Measurements from ENCODE around the gene MEIOC. TPM values are rescaled to one million over a fixed set of nuclear protein-coding genes. Genes with fewer than 3 reads are reported as not detected.

Gene MEIOC
- total RNA-seq, 1 experiment from 2014 or later: 5.0 TPM

DNA sequence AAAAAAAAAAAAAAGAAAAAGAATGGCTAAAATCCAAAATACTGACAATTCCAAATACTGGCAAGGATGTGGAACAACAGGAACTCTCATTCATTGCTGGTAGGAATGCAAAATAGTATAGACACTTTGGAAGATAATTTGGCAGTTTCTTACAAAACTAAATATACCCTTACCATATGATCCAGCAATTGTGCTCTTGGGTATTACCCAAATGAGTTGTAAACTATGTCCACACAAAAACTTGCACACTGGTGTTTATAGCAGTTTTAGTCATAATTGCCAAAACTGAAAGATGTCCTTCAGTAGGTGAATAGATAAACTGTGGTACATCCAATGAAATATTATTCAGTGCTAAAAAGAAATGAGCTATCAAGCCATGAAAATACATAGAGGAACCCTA is 8.5 kb upstream of the MEIOC start (continued):
- TF ChIP-seq, protein P1, sequence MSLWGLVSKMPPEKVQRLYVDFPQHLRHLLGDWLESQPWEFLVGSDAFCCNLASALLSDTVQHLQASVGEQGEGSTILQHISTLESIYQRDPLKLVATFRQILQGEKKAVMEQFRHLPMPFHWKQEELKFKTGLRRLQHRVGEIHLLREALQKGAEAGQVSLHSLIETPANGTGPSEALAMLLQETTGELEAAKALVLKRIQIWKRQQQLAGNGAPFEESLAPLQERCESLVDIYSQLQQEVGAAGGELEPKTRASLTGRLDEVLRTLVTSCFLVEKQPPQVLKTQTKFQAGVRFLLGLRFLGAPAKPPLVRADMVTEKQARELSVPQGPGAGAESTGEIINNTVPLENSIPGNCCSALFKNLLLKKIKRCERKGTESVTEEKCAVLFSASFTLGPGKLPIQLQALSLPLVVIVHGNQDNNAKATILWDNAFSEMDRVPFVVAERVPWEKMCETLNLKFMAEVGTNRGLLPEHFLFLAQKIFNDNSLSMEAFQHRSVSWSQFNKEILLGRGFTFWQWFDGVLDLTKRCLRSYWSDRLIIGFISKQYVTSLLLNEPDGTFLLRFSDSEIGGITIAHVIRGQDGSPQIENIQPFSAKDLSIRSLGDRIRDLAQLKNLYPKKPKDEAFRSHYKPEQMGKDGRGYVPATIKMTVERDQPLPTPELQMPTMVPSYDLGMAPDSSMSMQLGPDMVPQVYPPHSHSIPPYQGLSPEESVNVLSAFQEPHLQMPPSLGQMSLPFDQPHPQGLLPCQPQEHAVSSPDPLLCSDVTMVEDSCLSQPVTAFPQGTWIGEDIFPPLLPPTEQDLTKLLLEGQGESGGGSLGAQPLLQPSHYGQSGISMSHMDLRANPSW (CRISPR knock-in tag; conservative IDR thresholded peaks at IDR 0.05; ENCODE audit: low read depth): no peak
- TF ChIP-seq ZNF263 (CRISPR knock-in tag; IDR thresholded peaks at IDR 0.05; ENCODE audit: low read depth) (no peak), TP53 (CRISPR knock-in tag; IDR thresholded peaks at IDR 0.05) (no peak)

DNA sequence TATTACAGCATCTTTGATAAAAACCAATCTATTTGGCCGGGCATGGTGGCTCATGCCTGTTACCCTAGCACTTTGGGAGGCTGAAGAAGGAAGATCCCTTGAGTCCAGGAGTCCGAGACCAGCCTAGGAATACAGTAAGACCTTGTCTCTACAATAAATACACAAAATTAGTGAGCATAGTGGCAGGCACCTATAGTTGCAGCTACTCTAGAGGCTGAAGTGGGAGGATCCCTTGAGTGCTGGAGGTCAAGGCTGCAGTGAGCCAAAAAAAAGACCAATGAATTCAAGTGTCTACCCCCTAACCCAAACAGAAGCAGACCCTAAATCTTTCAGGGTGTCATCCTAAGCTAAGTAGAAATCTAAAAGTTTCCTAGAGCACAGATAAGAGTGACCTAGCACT is 7.3 kb upstream of the MEIOC start:
- H3K27ac Mint-ChIP-seq: no peak overlapping the region
- DNase-seq (ENCODE audit: low spot score) (no peak), ATAC-seq (no peak)
- H3K27me3 Mint-ChIP-seq (ENCODE audit: low read depth): peaks cover 40% of the 10 kb centered on the region
- TF ChIP-seq ZNF138 (CRISPR knock-in tag; conservative IDR thresholded peaks at IDR 0.05) (no peak), CREB1 (CRISPR knock-in tag; IDR thresholded peaks at IDR 0.05) (no peak), ZNF416 (CRISPR knock-in tag; IDR thresholded peaks at IDR 0.05) (no peak), ATF1 (CRISPR knock-in tag; IDR thresholded peaks at IDR 0.05) (no peak), ZBTB21 (CRISPR knock-in tag; IDR thresholded peaks at IDR 0.05; ENCODE audit: borderline replicate concordance) (no peak)
- TF ChIP-seq, protein P2, sequence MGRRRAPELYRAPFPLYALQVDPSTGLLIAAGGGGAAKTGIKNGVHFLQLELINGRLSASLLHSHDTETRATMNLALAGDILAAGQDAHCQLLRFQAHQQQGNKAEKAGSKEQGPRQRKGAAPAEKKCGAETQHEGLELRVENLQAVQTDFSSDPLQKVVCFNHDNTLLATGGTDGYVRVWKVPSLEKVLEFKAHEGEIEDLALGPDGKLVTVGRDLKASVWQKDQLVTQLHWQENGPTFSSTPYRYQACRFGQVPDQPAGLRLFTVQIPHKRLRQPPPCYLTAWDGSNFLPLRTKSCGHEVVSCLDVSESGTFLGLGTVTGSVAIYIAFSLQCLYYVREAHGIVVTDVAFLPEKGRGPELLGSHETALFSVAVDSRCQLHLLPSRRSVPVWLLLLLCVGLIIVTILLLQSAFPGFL (CRISPR knock-in tag; IDR thresholded peaks at IDR 0.05; ENCODE audit: borderline replicate concordance): no peak
- TF ChIP-seq, protein P3, sequence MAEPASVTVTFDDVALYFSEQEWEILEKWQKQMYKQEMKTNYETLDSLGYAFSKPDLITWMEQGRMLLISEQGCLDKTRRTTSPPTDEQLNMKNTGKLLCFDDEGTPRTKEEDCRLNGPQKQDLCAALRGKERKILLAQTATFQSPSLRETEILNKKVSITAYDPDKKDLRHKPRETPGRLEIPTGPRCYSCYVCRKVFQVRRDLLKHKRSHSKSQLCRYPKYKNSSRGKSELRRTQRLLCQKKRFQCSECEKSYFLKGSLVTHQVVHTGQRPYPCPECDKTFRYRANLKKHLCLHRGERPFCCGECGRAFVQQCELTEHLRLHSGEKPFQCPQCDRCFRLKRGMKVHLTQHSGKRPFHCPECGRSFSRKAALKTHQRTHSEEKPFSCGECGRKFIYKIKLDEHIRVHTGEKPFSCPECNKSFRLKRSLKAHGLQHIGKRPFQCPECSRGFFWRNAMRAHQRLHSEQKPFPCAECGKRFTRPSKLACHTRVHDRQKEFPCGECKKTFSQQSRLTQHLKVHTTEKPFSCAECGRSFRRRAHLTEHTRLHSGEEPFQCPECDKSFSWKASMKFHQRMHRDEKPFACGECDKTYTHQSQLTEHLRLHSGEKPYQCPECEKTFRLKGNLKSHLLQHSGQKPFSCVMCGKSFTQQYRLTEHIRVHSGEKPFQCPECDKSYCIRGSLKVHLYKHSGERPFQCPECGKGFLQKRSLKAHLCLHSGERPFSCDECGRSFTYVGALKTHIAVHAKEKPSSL (CRISPR knock-in tag; conservative IDR thresholded peaks at IDR 0.05): no peak
- TF ChIP-seq, protein P4, sequence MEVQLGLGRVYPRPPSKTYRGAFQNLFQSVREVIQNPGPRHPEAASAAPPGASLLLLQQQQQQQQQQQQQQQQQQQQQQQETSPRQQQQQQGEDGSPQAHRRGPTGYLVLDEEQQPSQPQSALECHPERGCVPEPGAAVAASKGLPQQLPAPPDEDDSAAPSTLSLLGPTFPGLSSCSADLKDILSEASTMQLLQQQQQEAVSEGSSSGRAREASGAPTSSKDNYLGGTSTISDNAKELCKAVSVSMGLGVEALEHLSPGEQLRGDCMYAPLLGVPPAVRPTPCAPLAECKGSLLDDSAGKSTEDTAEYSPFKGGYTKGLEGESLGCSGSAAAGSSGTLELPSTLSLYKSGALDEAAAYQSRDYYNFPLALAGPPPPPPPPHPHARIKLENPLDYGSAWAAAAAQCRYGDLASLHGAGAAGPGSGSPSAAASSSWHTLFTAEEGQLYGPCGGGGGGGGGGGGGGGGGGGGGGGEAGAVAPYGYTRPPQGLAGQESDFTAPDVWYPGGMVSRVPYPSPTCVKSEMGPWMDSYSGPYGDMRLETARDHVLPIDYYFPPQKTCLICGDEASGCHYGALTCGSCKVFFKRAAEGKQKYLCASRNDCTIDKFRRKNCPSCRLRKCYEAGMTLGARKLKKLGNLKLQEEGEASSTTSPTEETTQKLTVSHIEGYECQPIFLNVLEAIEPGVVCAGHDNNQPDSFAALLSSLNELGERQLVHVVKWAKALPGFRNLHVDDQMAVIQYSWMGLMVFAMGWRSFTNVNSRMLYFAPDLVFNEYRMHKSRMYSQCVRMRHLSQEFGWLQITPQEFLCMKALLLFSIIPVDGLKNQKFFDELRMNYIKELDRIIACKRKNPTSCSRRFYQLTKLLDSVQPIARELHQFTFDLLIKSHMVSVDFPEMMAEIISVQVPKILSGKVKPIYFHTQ (CRISPR knock-in tag; IDR thresholded peaks at IDR 0.05): no peak
- TF ChIP-seq, protein P5, sequence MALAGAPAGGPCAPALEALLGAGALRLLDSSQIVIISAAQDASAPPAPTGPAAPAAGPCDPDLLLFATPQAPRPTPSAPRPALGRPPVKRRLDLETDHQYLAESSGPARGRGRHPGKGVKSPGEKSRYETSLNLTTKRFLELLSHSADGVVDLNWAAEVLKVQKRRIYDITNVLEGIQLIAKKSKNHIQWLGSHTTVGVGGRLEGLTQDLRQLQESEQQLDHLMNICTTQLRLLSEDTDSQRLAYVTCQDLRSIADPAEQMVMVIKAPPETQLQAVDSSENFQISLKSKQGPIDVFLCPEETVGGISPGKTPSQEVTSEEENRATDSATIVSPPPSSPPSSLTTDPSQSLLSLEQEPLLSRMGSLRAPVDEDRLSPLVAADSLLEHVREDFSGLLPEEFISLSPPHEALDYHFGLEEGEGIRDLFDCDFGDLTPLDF (CRISPR knock-in tag; IDR thresholded peaks at IDR 0.05): no peak
- H3K4me3 Mint-ChIP-seq: no peak overlapping the region
- ChIA-PET POLR2A (no interaction called here), CTCF (interaction anchor here (0.6 kb wide), 1 partner anchor 73 kb away, joined by 3 read pairs; no protein-coding TSS in a partner anchor)
- no peaks in the 10 kb centered on the region for H3K4me1 Mint-ChIP-seq
- no peaks in the 10 kb centered on the region for H3K9me3 Mint-ChIP-seq
- no peaks in the 10 kb centered on the region for H3K36me3 Mint-ChIP-seq

DNA sequence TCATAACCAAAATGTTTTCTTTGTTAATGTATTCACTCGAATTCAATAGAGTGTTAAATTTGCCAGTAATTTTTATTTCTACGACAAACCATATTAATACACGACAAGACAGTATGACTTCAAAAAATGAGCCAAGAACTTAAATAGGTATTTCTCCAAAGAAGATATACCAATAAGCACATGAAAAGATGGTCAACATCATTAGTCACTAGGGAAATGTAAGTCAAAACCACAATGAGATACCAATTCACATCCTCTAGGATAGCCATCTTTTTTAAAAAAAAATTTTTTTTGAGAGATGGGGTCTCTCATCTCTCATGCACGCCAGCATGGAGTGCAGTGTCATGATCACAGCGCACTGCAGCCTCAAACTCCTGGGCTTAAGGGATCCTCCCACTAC is 5.0 kb upstream of the MEIOC start:
- ATAC-seq: no peak
- peaks cover 62% of the 10 kb centered on the region for H3K27me3 Mint-ChIP-seq (ENCODE audit: low read depth)
- no peak overlapping the region for H3K4me3 Mint-ChIP-seq
- POLR2A ChIA-PET: no interaction called here
- H3K4me1 Mint-ChIP-seq: no peaks in the 10 kb centered on the region
- no peak for DNase-seq (ENCODE audit: low spot score)
- TF ChIP-seq, protein P1 (CRISPR knock-in tag; conservative IDR thresholded peaks at IDR 0.05; ENCODE audit: low read depth): no peak
- TF ChIP-seq ZNF121 (CRISPR knock-in tag; IDR thresholded peaks at IDR 0.05) (no peak), MYBL2 (CRISPR knock-in tag; IDR thresholded peaks at IDR 0.05) (no peak), EMX1 (CRISPR knock-in tag; IDR thresholded peaks at IDR 0.05) (no peak), PRRX2 (CRISPR knock-in tag; IDR thresholded peaks at IDR 0.05) (no peak)
- H3K36me3 Mint-ChIP-seq: peaks cover 4% of the 10 kb centered on the region
- peaks cover 6% of the 10 kb centered on the region for H3K9me3 Mint-ChIP-seq
- CTCF ChIA-PET: no interaction called here
- no peak overlapping the region for H3K27ac Mint-ChIP-seq

All from WTC11 (cell line).